Right forelimb (tissue), 1 donor: Measurements from ENCODE around the gene IGFL4.

Source experiments
- DNase-seq: peaks from one replicate; pipeline ENCODE4 v3.0.0-alpha.2; 2018

IGFL4 gene

DNA sequence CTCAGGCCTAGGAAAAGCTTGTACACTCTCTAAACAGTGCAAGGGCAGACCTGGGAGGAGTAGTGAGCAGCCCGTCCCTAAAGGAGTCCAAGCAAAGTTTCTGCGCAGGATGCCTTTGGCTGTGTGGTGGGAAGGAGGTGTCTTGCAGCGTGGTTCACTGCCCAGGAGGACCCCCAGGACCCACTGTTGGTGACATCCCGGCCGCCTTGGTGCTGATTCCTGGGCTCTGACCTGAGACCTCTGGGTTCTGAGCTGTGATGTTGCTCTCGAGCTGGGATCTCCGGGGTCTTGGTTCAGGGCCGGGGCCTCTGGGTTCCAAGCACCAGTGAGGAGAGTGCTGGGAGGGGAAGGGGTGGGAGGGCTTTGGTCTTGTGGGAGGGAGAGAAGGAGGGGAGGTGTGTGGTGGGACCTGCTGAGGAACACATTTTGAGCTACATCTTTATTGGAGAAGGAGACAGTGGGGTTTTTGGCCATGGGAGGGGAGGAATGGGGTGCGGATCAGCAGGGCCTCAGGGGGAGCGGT, 22.0 kb downstream of the IGFL4 start:
- no peak for DNase-seq

DNA sequence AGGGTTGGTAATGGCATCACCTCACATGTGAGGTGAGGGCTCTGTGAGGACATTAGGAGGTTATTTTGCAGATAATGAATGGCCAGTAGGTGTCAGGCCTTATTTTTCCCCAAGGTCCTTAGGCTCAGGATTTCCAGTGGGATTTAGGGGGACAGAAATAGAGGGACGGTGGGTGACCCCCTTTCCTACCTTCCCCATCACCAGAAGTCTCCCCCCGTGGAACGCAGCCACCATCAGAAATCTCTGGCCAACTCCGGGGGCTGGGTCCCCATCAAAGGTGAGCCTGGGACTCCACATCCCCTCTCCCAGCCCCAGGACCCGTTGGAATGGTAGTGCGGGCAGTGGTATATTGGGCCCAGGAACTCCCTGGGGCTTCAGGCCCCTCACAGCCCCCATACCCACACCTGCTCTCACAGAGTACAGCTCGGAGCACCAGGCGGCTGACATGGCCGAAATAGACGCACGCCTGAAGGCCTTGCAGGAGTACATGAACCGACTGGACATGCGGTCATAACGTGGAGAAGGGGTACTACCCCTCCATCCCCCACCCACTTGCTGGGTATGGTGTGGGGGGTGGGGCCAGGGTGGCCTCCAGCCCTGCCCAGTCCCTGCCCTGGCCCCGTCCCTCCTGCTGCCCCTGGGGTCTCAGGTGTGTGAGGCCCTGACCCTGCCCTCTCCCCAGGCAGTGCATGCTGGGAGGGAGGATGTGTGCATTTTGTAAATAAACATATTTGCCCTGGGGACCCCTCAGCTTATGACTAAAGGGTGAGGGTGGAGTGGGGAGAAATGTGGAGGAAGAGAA, 22.7 kb downstream of the IGFL4 start:
- no peak for DNase-seq

DNA sequence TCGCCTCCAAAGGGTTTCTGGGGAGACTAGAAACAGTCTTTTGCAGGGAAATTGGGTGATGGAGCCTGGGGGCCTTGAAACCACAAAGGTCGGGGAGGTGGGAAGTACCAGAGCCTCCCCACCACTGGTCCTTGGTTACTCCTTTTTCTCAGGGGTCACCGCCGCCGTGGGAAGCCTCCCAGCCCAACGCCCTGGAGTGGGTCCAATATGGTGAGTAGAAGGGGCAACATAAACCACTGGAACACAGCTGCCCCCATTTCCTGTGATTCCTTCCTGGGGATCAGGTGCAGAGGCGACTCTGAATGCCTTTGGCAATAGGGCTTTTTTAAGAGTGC, 23.7 kb downstream of the IGFL4 start:
- no peak for DNase-seq

DNA sequence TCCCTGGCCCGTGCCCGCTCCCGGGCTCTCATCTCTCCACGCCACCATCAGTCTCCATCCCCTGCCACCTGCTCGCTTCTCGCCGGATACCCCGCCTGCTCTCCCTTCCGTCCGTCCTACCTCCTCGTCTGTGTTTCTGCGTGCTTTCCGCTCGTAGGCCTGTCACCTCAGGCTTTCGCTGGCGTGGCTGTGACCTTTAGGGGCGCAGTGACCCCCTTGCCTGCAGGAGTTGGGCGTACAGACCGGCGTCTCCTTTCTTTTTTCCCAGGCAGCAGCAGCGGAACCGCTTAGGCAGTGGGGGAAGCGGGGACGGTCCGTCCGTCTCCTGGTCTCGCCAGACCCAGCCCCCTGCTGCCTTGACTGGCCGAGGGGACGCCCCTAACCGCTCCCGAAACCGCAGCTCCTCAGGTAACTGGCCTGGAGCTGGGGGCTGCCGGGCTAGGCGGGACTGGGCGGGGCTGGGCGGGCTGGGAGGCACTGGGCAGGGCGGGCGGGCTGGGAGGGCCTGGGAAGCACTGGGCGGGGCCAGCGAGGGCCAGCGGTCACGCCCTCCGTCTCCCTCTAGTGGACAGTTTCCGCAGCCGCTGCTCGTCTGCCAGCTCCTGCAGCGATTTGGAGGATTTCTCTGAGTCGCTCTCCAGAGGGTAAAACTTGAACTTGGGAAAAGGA, 24.2 kb downstream of the IGFL4 start:
- peak; percentile 91 for DNase-seq

DNA sequence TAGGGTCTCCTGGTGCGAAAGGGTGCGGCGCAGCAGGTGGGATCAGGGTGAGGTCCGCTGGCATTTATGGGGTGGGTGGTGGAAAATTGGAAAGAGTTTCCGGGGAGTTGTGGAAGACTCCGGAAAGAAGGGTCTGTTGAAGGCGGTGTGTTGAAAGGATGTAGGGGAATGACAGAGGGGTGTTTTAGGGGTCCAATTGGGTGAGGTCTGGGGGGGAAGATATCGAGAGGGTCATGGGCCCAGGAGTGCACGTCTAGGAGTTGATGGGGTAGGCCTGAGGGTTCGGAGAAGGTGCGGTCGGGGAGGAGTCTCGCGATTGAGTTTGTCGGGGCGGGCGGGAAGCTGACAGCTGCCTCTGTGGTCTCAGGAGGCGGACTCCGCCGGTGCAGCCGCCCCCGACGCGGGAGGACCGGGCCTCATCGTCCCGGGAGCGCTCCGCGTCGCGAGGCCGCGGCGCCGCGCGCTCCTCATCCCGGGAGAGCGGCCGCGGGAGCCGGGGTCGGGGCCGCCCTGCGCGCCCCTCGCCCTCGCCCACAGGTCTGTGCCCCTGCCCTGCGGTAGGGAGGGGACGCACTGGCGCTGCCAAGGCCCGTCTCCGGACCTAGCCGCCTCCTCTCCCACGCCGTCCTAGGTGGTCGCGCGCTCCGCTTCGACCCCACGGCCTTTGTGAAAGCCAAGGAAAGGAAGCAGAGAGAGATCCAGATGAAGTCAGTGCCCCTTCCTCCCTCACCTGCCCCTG, 24.9 kb downstream of the IGFL4 start:
- no peak for DNase-seq

DNA sequence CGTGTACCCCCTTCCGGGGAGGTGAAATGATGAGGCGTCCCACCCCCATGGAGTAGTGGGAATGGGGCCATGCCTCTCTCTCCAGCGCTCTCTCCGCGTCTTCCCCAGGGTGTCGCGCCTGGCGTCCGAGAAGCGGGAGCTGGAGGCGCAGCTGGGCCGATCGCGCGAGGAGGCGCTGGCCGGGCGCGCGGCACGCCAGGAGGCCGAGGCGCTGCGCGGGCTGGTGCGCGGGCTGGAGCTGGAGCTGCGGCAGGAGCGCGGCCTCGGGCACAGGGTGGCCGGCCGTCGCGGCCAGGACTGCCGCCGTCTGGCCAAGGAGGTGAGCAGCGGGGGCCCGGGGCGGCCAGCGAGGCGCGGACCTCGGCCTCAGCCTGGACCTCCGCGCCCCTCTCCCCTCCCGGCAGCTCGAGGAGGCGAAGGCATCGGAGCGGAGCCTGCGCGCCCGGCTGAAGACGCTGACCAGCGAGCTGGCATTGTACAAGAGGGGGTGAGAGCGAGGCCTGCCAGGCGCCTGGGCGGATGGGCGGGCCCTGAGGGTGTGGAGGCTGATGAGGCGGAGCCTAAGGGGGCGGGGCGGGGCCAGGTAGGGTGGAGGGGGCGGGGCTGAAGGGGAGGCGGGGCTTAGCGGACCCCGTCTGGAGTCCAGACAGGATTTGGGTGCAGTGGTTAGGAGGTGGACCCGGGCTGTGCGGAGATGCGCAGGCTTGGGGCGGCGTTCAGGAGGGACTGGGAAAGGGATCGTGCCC, 25.7 kb downstream of the IGFL4 start:
- no peak for DNase-seq

DNA sequence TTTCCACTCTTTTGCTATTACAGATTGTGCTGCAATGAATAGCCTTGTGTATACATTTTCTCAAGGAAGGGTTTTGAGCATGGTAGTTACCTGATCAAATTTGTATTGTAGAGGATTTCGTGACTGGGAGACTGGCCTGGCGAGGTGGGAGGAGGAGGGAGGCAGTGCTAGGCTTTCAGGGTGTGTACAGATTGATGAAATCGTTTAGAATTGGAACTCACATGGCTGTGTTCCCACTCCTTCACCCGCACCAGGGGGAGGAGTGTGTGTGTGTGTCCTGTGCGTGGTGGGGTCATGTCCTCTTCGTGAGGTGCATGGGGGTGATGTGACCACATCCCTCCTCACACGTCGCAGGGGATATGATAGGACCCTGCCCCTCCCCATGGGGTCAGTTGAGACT, 26.3 kb downstream of the IGFL4 start:
- no peak for DNase-seq

DNA sequence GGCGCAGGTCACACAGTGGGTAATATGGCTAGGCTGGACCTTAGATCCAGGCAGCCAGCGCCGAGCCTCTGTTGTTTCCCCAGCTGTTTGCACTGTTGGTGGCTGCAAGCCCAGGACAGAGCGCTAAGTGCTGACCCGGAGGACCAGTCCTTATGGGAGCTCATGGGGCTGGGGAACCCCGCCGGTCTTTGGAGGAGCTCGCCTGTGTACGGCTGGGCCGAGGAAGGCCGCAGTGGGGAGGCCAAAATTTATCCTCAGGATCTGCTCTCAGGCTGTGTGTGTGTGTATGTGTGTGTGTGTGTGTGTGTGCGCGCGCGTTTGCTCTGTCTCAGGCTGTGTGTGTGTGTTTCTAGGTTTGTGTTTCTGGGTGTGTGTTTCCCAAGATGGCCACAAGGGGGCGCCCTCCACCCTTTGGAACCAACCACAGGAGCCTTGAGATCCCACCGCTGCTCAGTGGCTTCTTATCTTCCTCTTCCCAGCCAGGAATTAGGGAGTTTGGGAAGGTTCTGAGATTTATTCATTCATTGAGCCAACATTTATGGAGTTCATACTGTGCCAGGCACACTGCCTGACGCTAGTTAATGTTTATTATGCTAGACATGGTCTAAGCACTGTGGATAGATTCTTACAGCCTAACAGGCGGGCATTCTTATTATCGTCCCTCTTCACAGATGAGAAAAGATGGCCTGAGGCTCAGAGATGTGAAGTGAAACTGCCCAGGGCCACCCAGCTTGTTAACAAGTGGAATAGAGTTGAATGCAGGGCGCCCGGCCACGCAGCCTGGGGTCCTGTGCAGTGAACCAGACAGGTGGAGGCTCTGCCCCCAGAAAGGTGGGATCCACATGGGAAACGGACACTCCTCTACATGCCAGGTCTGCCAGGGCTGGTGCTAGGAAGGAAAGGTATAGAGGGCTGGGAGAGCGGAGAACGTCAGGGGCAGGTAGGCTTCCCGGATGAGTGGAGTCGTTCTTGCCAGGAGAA, 31.0 kb downstream of the IGFL4 start:
- DNase-seq, result peak; percentile 81

DNA sequence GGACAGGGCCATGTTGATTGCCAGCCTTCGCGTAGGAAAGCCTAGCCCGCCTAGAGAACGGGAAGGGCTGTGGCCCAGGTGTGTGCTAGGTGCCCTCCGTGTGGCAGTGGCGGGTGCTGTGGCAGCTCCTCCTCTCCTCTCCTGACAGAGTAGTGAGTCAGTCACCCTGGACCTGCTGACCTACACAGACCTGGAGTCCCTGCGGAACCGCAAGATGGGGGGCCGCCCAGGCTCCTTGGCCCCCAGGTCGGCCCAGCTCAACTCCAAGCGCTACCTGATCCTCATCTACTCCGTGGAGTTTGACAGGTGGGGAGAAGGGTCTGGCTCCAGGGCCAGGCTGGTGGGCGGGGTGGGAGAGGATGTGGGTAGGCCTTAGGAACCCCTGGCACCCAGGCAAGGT, 34.4 kb downstream of the IGFL4 start:
- no peak for DNase-seq

DNA sequence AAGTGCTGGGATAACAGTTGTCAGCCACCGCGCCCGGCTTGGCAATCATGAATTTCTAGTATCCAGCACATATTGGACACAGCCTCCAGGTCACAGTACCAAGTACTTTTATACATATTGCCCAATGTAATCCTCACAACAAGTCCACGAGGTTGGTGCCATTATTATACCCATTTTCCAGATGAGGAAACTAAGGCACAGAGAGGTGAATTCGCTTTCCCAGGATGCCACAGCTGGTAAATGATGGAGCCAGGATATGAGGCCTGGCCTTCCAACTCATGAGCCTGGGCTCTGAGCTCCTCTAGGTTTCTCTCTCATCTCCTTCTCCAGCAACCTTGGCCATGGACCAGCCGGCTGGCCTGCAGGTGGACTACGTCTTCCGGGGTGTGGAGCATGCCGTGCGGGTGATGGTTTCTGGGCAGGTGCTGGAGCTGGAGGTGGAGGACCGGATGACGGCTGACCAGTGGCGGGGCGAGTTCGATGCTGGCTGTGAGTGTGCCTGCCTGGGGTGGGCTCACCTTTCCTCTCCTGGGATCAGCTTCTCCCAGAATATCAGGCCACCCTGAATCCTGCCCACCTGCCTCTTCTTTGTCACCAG, 38.0 kb downstream of the IGFL4 start:
- no peak for DNase-seq

DNA sequence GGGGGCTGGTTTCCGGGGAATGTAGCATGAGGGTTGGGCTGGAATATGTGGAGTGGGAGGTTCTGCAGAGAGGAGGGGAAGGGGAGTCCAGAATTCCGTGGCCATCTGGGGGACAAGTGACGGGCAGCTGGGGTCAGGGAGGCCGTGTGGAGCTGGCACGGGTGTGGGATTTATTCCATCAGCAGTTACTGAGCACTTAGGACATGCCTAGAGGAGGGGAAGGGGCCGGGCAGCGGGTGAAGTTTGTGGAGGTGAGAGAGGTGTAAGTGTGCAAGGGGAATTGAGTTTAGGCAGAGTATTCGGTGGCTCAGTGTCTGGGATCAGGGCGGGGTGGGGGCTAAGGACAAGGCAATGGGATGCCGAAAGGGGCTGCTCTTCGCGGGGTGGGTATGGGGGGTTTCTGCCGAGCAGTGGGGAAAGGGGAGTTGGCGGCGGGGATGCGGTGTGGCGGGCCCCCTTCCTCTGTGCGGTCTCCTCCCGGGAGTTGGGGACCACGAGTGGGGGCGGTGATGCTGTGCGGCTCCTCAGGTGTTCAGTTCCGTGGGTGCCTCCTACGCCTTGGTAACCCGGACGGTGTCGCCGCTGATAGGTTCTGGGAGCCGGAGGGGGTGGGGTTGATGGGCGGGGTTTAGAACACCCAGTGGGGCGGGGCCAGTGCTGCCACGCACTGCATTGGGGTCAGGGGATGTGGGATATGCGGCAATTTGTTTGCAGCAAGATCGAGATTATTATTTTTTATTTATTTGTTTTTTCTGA, 40.1 kb downstream of the IGFL4 start:
- DNase-seq, result no peak

DNA sequence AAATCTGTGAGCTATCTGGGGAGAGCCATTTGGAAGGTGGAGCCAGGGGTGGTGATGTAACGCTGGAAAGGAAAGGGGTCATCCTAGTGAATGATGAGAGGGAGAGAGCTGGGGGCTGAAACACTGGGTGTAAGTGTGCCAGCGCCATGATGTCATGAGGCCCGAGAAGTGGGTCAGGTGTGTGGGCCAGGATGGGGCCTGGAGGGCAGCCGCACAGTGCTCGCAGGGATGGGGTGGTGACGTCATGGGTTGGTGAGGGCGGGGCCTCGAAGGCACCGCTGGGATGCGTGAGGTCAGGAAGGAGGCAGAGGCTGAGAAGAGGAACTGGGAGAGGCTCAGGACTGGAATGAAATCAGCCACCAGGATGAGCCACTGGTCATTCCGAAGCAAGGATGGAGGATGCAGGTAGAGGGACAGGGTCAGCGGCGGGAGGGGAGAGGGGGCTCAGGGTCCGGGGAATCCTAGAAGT, 41.1 kb downstream of the IGFL4 start:
- DNase-seq, result no peak

DNA sequence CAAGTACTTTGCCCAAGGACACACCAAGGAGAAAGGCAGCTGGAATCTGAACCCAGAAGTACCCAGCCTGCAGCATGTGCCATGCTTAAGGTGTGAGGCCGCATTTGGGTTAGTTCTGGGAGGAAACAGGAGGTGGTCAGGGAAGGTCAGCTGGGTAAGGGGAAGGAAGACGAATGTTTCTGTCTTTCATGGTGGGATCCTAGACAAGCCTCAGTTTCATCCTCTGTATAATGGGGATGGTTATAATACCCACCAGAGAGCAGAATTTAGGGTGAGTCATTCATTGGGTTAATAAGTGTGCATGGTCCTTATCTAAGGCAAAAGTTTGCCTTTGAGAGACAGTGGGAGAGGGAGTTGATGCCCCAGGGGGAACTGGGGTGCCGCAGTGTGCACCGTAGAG, 42.0 kb downstream of the IGFL4 start:
- no peak for DNase-seq

DNA sequence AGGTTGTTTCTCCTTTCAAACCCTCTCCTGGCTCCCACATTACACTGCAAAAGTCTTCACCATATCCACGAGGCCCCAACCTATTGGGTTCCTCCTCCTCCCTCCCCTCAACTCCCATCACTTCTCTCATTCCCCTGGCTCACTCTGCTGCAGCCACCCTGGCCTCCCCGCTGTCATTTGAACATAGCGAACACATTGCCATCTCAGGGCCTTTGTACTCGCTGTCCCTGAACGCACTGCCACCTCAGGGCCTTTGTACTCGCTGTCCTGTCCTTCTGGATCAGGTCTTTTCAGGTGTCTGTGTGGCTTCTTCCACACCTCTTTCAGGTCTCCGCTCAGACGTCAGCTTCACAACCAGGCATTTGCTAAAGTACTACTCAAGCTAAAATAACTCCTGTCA, 43.9 kb downstream of the IGFL4 start:
- DNase-seq, result no peak

DNA sequence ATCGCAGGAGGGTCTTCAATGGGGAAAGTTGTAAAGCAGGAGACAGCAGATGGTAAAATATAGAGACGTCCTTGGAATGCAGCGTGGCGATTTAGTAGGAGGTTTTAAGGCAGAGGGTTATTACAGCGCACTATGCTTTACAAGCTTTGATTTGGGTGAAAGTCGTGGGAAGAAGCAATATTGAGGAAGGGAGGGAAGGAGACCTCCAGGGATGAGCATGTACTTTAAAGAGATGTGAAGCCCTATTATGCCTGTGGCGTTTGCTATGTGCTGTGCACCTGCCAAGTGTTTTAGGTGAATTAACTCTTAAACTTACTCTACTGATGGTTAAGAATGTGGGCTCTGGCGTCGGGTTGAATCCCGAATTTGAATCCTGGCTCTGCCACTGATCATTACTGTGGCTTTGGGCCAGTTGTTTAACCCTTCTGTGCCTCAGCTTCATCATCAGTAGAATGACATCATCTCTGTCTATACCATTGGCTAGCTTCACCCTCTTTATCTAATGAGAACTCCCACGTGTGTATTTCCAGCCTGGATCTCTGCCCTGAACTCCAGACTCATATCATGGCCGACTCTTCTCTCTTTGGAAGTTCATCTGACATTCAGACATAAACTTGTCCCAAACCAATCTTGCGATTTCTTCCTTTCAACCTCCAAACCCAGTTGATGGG, 45.0 kb downstream of the IGFL4 start:
- no peak for DNase-seq

DNA sequence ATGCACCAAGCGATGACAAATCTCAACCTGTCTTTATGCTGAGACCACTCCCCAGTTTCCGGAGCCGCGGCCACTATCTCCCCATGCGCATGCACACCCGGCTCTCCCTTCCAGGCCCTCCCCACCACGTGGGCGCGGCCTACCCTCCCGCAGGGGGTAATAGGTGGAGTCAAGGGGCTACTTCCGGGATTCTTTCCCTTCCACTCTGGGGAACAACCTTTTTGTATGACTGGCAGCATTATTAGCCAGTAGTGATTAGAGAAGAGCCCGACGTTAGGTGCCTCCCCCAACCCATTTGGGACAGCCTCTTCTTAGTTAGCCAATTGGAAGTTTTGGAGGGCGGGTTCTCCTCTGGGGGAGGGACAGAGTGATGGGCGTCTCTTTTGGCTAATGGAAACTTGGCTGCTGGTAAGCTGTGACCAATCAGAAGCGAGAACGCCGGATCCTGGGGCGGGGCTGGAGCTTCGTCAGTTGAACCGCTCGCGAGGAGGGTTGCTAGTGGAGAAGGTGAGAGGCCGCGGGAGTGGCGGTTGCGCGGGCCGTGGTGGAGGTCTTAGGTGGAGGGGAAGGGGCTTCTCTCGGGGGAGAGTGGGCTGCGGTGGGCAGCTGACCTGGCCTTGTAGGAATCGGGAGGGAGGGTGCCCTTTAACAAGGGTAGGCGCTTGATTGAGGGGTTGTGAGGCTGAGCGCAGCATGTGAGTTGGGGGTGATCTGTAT, 45.6 kb downstream of the IGFL4 start, which contains the start of gene CCDC61:
Gene CCDC61 (plus strand): TSS at position 470 of the 717 bp plus-strand sequence. CDS start 7,552 bp downstream, outside the sequence.
- peak; percentile 98 for DNase-seq

DNA sequence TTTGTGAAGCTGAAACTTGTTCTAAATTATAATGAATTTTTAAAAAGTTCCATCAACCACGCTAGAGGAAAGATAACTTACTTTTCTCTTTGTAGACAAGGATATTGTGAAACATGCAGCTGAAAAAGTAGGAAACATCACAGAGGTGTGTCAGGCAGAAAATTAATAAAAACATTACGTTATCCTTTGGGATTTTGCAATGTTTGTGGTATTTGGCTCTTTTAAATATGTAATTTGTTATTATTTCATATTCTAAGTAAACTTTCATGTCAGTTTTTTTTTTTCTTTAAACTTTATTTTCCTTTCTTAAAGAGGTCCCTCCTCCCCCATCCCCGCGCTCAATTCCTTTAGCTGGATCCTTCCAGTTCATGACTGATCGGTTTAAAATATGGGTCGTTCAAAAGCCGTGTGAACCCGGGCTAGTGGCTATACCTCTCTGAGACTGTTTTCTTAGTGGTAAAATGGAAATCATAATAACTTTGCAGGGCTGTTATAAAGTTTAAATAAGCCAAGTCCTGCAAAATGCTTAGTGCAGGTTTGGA, 46.3 kb downstream of the IGFL4 start:
- DNase-seq, result no peak

DNA sequence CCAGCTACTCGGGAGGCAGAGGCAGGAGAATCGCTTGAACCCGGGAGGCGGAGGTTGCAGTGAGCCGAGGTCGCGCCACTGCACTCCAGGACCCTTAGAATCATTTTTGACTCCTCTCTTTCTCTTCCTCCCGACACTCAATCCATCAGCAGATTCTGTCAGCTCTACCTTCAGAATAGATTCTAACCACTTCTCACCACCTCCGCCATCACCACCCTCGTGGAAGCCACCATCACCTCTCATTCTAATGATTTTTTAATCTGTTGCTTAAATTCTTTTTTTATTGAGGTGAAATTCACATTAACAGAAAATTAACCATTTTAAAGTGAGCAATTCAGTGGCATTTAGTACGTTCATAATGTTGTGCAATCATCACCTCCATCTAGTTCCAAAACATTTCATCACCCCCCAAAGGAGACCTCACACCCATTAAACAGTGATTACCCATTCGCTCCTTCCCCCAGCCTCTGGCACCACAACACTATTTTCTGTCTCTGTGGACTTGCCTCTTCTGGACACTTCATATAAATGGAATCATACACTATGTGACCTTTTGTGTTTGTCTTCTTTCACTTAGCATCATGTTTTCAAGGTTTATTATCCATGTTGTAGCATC, 50.6 kb downstream of the IGFL4 start:
- no peak for DNase-seq
